ENCODE data around the gene PPP1R14B. TPM values are rescaled to one million over a fixed set of nuclear protein-coding genes. Genes with fewer than 3 reads are reported as not detected.
A peak's percentile ranks its signal among the peaks of the same experiment; 100 is the strongest.

The PPP1R14B gene
- total and polyA plus RNA-seq, 2 of the 13 experiments (the other 11 are each of a cell fraction or from before 2014, with no cell fraction given), result 110 to 148 TPM

DNA sequence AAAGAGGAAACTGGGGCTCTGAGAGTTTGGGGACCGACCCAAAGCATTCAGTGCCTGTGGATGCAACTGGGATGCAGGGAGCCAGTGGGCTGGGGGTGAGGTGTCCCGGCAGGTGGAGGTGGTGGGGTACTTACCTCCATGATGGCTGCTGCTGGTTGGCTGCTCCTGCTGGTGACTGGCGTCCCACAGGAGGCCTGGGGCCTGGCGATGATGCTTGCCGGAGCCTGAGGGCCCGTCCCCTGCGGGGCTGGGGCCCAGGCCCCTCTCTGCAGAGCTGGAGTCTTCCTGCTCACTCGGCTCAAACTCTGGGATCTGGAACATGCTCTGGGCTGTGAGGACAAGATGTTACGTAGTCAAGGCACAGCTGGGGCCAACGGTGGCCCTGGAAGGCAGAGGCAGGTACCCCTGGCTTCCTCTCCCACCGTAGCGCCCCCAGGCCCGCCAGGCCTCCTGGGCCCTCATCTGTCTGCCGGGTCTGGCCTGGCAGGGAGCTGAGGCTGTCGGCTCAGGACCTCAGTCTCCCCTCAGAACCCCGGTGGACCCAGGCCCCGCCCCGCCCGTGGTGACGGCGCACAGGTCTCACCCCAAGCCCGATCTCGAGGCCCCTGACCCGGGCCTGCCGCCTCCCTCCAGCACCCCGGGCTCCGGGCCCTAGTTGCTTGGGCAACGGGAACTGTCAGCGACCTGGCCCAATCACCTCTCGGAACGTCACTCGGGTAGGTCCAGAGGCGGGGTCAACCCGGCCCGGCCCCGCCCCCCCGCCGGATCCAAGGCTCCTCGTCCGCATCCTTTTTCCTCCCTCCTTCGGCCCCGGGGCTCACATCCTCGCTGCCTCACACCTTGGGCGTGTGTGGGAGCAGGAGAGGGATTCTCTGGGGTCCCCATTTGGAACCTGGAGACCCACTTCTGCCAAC is 37.6 kb upstream of the PPP1R14B start, which contains the start of gene BAD (continued):
- TF ChIP-seq SP1 (IDR thresholded peaks at IDR 0.05) (no peak), SP1 (CRISPR knock-in tag; IDR thresholded peaks at IDR 0.05) (peak; percentile 64), HNRNPLL (IDR thresholded peaks at IDR 0.05; ENCODE audit: low read depth, low read length, poor library complexity, severe bottlenecking) (peak; percentile 80), POLR2AphosphoS5 (IDR thresholded peaks at IDR 0.05; ENCODE audit: low read depth, low read length) (peak; percentile 39; the same call in 1 of the 2 replicates), ZNF839 (CRISPR knock-in tag; IDR thresholded peaks at IDR 0.05; ENCODE audit: borderline replicate concordance) (peak; percentile 86; the same call in 1 of the 2 replicates), ZNF225 (CRISPR knock-in tag; IDR thresholded peaks at IDR 0.05) (peak; percentile 45; the same call in 1 of the 2 replicates), ZFX (CRISPR knock-in tag; IDR thresholded peaks at IDR 0.05; ENCODE audit: low read depth) (peak; percentile 87), ZFY (CRISPR knock-in tag; IDR thresholded peaks at IDR 0.05) (peak; percentile 84), AGO1 (IDR thresholded peaks at IDR 0.05; ENCODE audit: low read depth, low read length, poor library complexity, severe bottlenecking) (peak; percentile 90), ZNF263 (CRISPR knock-in tag; IDR thresholded peaks at IDR 0.05) (0 out of 2 replicates have a peak, but pooled peaks have one; percentile 2), ZNF543 (CRISPR knock-in tag; IDR thresholded peaks at IDR 0.05) (0 out of 2 replicates have a peak, but pooled peaks have one; percentile 33), ZNF549 (CRISPR knock-in tag; IDR thresholded peaks at IDR 0.05) (no peak), NFIC (IDR thresholded peaks at IDR 0.05; ENCODE audit: low read length) (no peak), CHCHD3 (CRISPR knock-in tag; IDR thresholded peaks at IDR 0.05) (0 out of 2 replicates have a peak, but pooled peaks have one; percentile 32), MTA1 (CRISPR knock-in tag; IDR thresholded peaks at IDR 0.05; ENCODE audit: borderline replicate concordance) (0 out of 2 replicates have a peak, but pooled peaks have one; percentile 7)
- TF ChIP-seq, protein P1, sequence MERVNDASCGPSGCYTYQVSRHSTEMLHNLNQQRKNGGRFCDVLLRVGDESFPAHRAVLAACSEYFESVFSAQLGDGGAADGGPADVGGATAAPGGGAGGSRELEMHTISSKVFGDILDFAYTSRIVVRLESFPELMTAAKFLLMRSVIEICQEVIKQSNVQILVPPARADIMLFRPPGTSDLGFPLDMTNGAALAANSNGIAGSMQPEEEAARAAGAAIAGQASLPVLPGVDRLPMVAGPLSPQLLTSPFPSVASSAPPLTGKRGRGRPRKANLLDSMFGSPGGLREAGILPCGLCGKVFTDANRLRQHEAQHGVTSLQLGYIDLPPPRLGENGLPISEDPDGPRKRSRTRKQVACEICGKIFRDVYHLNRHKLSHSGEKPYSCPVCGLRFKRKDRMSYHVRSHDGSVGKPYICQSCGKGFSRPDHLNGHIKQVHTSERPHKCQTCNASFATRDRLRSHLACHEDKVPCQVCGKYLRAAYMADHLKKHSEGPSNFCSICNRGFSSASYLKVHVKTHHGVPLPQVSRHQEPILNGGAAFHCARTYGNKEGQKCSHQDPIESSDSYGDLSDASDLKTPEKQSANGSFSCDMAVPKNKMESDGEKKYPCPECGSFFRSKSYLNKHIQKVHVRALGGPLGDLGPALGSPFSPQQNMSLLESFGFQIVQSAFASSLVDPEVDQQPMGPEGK (CRISPR knock-in tag; IDR thresholded peaks at IDR 0.05), result peak; percentile 41; the same call in 1 of the 2 replicates
- TF ChIP-seq, protein P2, sequence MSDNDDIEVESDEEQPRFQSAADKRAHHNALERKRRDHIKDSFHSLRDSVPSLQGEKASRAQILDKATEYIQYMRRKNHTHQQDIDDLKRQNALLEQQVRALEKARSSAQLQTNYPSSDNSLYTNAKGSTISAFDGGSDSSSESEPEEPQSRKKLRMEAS (IDR thresholded peaks at IDR 0.05), result peak; percentile 45
- TF ChIP-seq, protein P3, sequence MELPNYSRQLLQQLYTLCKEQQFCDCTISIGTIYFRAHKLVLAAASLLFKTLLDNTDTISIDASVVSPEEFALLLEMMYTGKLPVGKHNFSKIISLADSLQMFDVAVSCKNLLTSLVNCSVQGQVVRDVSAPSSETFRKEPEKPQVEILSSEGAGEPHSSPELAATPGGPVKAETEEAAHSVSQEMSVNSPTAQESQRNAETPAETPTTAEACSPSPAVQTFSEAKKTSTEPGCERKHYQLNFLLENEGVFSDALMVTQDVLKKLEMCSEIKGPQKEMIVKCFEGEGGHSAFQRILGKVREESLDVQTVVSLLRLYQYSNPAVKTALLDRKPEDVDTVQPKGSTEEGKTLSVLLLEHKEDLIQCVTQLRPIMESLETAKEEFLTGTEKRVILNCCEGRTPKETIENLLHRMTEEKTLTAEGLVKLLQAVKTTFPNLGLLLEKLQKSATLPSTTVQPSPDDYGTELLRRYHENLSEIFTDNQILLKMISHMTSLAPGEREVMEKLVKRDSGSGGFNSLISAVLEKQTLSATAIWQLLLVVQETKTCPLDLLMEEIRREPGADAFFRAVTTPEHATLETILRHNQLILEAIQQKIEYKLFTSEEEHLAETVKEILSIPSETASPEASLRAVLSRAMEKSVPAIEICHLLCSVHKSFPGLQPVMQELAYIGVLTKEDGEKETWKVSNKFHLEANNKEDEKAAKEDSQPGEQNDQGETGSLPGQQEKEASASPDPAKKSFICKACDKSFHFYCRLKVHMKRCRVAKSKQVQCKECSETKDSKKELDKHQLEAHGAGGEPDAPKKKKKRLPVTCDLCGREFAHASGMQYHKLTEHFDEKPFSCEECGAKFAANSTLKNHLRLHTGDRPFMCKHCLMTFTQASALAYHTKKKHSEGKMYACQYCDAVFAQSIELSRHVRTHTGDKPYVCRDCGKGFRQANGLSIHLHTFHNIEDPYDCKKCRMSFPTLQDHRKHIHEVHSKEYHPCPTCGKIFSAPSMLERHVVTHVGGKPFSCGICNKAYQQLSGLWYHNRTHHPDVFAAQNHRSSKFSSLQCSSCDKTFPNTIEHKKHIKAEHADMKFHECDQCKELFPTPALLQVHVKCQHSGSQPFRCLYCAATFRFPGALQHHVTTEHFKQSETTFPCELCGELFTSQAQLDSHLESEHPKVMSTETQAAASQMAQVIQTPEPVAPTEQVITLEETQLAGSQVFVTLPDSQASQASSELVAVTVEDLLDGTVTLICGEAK (IDR thresholded peaks at IDR 0.05), result no peak
- TF ChIP-seq, protein P3 (CRISPR knock-in tag; IDR thresholded peaks at IDR 0.05), result no peak

Measured in HepG2 (cell line).